DND-41 (cell line): ENCODE results near the gene PCED1B.

ENCODE experiments used
- EZH2 ChIP-seq: IDR thresholded peaks from 3 replicates; pipeline ENCODE4 v1.6.1; 2012; ENCODE audit warnings: borderline replicate concordance, low read depth, mild to moderate bottlenecking, moderate library complexity, low read length, inconsistent platforms; ENCODE audit not compliant: severe bottlenecking
- TF ChIP-seq, protein P1 (sequence below): IDR thresholded peaks from 2 replicates; pipeline ENCODE4 v1.5.1; 2012; ENCODE audit warnings: borderline replicate concordance, low read length, moderate library complexity, mild to moderate bottlenecking; ENCODE audit not compliant: poor library complexity, severe bottlenecking; ENCODE audit errors: extremely low read depth

DNA sequence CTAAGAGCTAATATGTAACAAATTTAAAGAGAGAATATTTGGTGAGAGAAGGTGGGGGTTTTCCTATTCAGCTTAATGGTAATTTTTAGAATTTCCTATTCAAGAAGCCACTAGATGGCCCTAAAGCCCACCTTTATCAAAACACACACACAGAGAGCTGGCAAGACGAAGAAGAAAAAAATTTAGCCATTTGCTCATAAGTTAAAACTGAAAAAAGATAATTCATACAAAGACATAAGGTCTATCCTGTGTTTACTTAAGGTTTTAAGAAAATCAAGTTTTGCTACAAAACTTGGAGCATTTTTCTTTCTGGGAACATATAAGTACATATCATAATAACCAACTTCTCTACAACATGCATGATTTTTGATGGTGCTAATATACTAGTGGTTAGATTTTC, 46.8 kb upstream of the PCED1B start:
- TF ChIP-seq, protein P1, sequence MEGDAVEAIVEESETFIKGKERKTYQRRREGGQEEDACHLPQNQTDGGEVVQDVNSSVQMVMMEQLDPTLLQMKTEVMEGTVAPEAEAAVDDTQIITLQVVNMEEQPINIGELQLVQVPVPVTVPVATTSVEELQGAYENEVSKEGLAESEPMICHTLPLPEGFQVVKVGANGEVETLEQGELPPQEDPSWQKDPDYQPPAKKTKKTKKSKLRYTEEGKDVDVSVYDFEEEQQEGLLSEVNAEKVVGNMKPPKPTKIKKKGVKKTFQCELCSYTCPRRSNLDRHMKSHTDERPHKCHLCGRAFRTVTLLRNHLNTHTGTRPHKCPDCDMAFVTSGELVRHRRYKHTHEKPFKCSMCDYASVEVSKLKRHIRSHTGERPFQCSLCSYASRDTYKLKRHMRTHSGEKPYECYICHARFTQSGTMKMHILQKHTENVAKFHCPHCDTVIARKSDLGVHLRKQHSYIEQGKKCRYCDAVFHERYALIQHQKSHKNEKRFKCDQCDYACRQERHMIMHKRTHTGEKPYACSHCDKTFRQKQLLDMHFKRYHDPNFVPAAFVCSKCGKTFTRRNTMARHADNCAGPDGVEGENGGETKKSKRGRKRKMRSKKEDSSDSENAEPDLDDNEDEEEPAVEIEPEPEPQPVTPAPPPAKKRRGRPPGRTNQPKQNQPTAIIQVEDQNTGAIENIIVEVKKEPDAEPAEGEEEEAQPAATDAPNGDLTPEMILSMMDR = peak; percentile 59
- no peak for TF ChIP-seq EZH2
